Suppressor macrophage (primary cell): Measurements from ENCODE around the gene HS2ST1.
"Not testable (repeated sequence)": the region's sequence is repeated elsewhere in the genome, so short reads cannot be mapped to it uniquely, and the experiment has no call there.

Experiments
- DNase-seq, 4 experiments: peaks; one replicate each; pipeline ENCODE4 v3.0.0-alpha.2; 2020 to 2022

Gene HS2ST1

DNA sequence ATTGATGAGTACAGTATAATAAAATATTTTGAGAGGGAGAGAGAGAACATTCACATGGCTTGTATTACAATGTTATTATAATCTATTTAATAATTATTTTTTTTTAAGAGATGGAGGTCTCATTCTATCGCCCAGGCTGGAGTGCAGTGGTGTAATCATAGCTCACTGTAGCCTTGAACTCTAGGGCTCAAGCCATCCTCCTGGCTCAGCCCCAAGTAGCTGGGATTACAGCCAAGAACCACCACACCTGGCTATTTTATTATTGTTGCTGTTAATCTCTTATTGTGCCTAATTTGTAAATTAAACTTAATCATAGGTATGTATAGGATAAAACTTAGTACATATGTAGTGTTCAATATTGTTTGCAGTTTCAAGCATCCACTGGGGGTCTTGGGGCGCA lies 57.8 kb downstream of the HS2ST1 start:
- no peak for DNase-seq

DNA sequence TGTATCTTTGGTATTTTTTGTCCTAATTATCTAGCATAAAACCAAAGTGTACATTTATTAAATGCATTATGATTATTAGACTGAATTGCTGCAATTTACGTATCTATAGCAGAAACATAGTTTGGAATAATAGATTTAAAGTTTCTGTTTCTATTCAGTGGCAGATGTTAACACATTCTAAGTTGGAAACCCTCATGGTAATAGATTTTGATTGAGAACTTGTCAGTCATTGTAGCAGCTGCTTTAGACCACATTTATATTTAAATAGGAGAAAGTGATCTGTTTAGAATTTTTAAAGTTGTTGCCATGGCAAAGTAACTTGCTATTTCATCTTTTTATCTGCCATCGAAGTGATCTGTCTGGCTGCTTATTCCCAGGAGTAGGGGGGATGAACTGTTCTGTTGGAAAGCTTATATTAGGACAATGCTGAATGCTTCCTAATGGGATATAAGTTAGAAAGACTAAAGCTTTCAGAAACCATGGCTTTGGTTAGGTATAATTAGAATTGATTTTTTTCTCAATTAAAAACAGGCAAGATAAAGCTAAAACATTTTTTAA lies 61.6 kb downstream of the HS2ST1 start:
- no peak for DNase-seq

DNA sequence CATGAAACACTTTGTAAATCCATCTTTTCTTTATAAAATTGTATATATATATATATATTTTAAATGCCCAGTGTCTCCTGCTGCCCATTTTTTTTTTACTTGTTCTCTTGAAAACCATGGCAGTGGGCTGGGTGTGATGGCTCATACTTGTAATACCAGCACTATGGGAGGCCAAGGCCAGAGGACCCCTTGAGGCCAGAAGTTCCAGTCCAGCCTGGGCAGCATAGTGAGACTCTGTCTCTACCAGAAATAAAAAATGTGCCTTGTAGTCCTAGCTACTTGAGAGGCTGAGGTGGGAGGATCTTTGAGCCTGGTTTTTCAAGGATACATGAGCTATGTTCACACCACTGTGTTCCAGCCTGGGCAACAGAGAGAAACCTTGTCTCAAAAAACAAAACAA lies 62.2 kb downstream of the HS2ST1 start:
- DNase-seq: no peak

DNA sequence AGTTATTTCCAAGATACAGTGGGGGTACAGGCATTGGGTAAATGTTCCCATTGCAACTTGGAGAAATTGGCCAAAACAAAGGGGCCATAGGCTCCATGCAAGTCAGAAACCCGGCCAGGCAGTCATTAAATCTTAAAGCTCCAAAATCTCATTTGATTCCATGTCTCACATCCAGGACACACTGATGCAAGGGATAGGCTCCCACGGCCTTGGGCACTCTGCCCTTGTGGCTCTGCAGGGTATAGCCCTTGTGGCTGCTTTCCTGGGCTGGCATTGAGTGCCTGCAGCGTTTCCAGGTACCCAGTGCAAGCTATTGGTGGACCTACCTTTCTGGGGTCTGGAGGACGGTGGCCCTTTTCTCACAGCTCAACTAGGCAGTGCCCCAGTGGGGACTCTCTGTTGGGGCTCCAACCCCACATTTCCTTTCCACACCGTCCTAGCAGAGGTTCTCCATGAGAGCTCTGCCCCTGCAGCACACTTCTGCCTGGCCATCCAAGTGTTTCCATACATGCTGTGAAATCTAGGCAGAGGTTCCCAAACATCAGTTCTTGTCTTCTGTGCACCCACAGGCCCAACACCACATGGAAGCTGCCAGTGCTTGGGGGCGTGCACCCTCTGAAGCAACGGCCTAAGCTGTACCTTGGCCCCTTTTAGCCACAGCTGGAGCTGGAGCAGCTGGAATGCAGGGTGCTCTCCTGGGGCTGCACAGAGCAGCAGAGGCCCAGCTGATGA lies 67.2 kb downstream of the HS2ST1 start:
- no peak for DNase-seq

DNA sequence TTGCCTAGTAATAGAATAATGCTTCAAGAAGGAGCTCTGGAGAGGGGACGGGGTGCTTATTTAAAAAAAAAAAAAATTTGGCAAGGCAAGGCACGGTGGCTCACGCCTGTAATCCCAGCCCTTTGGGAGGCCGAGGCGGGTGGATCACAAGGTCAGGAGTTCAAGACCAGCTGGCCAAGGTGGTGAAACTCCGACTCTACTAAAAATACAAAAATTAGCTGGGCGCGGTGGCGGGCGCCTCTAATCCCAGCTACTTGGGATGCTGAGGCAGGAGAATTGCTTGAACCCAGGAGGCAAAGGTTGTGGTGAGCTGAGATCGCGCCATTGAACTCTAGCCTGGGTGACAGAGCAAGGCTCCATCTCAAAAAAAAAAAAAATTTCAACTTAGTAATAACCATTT lies 69.2 kb downstream of the HS2ST1 start:
- not testable (repeated sequence) for DNase-seq

DNA sequence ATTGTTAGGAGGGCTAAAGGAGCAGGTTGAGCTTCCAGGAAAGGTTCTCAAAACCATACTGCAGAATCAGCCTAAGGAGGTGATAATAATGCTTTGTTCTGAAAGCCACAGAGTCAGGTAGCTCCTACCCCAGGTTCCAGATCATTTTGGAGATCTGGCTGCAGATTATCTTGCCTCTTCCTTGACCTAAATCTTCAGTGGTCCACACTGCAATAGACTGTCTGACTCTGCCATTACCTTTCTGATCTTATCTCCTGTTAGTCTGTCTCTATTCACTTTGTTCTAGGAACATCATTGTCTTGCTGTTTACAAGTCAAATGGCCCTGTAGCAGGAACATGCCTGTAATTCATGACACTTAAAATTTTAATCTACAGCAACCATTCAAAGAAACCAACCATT lies 73.0 kb downstream of the HS2ST1 start:
- no peak for DNase-seq

DNA sequence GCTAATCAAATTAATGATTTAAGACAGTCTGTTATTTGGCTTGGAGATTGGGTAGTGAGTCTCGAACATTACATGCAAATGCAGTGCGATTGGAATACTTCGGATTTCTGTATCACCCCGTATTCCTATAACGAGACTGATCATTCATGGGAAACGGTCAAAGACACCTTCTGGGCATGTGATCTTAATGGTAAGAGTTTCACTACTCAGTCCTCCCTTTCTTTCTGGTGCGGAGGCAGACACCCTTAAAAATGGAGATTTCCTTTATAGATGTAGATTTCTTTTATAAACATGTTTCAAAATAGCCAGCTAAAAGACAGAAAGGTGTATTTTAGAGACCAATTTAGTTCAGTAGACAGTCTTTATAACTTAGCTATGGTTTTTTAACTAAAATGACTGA lies 74.4 kb downstream of the HS2ST1 start:
- DNase-seq: no peak

DNA sequence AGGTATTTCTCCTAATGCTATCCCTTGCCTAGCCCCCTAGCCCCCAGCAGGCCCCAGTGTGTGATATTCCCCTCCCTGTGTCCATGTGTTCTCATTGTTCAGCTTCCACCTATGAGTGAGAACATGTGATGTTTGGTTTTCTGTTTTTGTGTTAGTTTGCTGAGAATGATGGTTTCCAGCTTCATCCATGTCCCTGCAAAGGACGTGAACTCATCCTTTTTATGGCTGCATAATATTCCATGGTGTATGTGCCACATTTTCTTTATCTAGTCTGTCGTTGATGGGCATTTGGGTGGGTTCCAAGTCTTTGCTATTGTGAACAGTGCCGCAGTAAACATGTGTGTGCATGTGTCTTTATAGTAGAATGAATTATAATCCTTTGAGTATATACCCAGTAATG lies 75.3 kb downstream of the HS2ST1 start:
- DNase-seq: not testable (repeated sequence)

DNA sequence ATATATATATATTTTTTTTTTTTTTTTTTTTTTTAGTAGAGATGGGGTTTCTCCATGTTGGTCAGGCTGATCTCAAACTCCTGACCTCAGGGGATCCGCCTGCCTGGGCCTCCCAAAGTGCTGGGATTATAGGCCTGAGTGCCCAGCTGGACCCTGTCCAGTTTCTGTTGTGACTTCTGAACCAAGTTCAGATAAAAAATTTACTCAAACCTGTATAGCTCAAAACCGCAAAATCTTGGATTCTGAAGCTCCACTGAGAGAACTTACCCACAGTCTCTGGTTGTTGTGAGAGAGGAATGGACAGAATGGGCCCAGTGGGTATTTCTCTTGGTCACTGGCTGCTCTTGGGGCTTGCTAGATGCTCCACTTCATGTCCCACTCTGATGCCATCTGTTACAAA lies 76.4 kb downstream of the HS2ST1 start:
- DNase-seq: no peak

DNA sequence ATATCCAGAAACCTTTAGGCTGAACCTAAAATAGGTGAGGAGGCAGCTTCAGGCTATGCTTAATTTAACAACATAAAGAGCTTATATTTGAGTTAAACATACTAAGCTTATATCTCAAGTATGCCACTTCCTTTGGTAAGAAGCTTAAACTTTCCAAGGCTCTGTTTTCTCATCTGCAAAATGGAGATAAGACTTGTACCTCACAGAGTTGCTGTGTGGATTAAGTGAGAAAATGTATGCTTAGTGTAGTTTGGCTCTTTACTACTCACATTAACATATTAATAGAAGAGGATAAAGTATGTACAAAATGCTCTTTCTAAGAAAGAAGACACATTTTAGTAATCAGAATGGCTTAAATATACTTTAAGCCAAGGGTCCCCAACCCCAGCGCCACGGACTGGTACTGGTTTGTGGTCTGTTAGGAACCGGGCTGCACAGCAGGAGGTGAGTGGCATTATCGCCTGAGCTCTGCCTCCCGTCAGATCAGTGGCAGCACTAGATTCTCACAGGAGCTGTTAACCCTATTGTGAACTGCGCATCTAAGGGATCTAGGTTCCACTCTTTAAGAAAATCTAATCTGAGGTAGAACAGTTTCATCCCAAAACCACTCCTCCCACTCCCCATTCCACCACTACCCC lies 77.2 kb downstream of the HS2ST1 start:
- DNase-seq: no peak

DNA sequence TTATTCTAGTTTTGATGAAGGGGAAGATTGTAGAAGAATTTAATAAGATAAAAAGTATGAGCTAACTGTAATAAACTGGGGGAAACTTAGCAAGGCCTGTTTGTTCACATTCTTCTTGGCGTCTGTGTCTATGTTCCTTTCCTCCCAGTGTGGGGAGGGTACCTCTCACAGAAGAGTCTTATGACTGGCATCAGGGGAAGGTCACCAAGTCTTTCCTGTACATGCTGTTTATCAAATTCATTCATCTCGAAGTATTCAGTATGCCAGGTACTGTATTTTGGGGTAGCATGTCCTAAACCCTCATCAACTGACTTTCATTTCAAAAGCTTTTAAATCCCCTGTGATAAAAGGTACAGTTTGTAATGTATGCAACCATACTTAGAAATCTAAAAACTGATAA lies 78.4 kb downstream of the HS2ST1 start:
- DNase-seq: no peak

DNA sequence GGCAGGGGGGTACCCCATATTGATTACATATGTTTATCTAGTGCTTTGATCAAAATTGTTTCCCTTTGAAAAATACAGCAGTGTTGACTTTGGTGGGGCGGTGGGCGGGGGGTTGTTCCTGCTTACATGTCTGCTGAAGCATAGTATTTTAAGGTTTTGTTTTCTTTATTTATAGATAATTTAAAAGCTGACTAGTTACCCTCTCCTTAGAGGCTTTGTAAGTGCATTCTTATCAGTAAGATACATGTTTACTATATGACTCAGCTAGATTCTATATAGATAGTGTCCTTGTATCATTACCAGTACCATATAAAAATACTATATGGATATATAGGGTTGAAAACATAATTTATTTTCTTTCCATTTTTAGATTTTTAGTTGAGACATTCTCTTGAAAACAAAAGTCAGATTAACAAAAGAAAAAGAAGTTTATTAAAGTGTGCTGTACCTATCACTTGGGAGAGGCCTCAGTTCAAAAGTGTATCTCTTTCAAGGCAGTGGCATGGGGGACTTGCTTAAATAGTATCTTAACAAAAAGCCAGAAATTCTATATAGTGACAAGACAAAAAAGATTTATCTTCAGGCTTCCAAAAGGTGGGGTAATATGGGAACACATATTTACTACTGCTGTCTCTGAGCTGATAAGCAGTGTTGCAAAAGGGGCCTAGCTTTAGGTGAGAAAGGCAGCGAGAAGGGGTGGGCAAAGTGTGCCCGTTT lies 79.0 kb downstream of the HS2ST1 start:
- no peak for DNase-seq

DNA sequence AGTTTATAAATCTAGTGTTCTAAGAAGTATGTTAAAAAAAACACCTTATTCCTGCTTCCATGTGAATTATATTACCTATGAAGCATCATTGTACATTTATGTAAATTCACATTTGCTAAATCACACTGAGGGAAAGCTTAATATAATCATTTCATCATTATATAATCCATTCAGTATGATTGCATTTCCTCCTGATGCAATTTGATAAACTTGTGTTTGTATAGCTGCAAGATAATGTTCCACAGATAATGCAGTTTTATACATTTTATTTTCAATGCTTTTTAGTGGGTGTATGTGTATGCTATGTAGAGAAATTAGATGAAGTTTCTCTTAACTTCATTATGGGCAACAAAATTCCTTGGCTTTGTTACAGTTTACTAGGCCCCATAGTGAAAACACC lies 79.6 kb downstream of the HS2ST1 start:
- no peak for DNase-seq

DNA sequence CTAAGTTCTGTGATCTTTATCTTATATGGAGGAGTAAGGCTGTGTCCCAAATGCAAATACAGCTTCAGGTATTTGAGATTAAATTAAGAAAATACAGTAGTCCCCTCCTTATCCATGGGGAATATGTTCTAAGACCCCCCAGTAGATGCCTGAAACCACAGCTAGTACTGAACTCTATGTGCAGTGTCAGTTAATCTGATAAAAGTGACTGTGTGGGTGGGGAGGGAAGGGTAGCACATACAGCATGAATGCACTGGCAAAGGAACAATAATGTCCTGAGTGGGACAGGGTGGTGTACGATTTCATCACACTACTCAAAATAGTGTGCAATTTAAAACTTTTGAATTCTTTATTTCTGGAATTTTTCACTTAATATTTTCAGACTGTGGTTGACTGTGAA lies 83.1 kb downstream of the HS2ST1 start:
- DNase-seq: no peak

DNA sequence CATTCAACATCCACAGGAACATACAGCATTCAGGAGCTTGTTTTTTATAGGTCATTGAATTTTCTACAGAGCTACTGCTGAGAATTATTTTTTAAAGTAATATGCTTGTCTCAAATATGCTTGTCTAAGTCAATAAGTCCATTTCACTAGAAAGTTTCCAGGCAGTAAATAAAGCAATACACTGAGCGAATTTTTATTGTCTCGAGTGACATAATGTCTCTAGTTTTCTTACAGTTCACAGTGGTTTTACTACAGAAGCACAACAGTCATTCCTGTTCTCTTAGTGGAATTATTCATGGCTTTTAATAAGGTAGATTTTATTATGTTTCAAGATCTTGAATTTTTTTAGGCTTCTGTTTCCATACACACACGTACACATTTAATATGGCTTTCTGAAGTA lies 83.8 kb downstream of the HS2ST1 start:
- DNase-seq: no peak

DNA sequence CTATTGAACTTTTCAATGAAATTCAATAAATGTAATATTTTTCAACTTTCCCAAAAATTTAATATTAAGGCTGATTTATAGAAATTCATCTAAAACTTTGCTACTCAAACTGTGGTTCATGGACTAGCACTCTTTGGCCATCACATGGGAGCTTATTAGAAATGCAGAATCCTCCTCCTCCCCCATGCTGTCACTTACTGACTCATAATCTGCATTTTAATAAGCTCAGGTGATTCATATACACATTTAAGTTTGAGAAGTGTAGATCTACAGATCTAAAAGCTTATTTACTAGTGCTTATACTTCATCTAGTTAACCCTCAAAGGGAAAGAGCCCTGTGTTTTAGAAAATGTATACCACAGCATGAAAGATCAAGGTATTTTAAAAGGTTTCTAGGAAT lies 84.3 kb downstream of the HS2ST1 start:
- no peak for DNase-seq

DNA sequence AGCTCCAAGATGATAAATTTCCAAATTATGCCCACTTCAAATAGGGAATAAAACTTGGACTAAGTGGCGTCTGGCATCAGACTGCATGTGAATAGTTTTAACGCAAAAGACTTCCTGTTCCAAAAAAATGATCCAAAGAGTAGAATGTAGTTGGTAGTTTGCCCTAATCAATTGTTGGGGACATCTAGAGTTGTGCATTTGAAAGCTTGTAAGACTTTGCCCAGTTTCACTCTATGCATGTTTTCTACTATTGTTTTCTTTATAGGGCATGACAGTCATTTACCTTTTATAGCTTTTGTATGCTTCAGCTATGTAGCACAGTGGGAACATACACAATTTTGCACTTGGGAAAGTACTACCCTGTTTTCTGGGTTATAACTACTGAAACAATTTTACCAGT lies 86.0 kb downstream of the HS2ST1 start:
- no peak for DNase-seq

DNA sequence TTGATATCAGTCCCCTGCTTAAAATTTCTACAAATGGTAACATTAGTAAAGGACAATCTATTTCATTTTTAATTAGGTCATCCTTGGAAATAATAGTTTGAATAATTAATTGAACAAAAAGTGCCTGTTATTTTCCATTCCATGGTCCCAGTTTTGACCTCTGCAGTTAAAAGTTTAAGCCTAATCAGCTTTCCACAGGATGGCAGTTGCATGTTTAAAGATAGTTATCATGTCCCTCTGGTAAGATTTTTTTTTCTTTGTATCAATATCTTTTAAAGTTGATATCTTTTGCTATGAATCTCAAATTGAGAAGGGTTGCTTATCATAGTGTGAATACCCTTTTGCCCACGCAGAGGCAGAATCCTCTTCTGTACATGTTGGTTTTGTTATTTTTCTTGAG lies 90.4 kb downstream of the HS2ST1 start:
- no peak for DNase-seq

DNA sequence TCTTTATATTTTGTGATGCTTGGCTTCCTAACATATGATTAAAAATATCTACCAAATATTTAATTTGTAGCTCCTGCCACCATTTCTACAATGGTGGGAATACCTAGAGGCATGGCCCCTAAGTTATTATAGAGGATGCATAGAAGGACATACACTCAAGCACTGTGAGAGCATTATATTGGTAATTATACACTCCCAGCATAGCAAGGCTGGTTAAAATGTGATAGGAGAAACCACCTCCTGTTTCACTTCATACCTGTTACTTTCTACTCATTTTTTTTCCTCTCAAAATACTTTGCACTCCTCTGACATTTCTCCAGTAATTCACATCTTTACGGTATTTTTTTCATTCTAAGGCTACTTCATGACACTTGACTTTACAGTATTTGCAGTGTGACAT lies 92.9 kb downstream of the HS2ST1 start:
- no peak for DNase-seq

DNA sequence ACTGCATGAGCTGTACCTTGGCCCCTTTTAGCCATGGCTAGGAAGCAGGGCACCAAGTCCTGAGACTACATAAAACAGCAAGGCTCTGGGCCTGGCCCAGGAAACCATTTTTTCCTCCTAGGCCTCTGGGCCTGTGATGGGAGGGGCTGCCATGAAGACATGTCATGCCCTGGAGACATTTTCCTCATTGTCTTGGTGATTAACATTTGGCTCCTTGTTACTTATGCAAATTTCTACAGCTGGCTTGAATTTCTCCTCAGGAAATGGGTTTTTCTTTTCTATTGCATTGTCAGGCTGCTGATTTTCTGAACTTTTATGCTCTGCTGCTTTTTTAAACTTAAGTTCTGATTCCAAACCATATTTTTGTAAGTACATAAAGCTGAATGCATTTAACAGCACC lies 99.0 kb downstream of the HS2ST1 start:
- DNase-seq: not testable (repeated sequence)

DNA sequence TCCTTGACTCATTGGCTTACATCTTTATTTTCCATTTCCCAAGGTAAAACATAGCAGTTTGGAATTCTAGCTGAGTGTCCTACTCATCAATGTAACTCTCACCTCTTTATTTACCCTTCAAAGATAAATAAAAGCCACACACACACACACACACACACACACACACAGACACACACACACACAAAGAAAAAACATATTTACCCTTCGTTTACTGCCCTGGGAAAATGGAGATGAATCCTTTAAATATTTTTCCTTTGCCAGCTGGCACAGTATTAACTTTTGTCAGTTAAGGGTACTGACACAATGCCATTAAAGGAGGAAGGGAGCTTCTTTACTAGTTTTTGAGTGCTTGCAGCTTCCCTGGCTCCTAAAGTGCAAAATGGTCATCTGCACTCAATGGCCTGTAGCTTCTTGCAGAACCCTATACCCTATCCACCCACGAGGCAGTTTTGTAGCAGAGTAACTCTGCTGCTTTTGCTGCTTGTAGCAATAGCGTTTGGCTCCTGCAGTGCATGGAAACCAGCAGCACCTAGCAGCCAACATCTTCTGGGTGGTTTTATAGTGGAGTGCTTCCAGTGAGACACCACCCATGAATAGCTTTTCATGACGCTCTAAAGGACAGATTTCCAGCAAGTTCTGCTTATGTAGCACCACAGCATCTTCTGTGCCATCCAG lies 103.7 kb downstream of the HS2ST1 start:
- DNase-seq: no peak

DNA sequence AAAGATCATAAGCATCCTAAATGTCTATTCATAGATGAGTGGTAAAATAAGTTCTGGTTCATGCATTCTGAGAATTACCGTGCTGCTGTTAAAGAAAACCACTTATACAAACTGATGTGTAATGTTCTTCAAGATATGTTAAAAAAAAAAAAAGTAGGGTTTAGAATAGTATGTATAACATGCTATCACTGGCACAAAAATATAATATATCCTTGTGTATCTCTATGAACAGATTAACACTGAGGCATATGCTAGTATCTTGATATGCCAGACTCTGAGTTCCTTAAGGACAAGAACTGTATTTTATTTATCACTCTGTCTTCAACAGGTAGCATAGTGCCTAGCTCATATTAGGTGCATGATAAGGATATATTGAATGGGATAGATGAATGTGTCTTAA lies 108.9 kb downstream of the HS2ST1 start:
- DNase-seq: no peak

DNA sequence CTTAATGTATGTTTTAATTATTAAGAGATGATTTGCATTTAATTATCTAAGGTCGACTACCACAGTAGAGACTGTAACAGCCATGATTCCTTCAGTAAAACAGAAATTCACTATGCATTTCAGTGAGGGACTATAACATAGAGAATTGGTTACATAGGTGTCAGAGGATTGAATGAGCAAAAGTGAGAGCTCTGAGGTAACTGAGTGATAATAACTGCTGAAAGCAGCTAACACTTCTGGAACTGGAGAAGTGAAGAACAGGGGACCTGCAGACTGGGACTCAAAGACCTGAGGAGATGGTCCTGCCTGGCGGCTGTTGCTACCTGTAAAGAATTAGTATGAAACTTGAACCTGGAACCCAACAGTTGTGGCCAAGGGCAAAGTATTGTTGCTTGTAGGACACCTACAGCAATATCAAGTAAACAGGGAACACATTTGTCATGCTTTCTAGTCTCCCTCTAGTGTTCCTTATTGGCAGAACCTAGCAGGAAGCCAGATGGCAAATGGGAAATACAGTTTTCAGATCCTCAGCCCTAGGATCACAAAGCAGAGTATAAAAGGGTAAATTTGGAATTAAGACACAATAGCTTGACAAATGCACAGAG lies 110.6 kb downstream of the HS2ST1 start:
- peak; percentile 15 to 56 (median 32) for DNase-seq
